GM19043 (cell line): Measurements from ENCODE around the gene CSTF3.
"Not testable (repeated sequence)": the region's sequence is repeated elsewhere in the genome, so short reads cannot be mapped to it uniquely, and the experiment has no call there.

Source experiments
- ATAC-seq: cut with Tn5 transposase; IDR thresholded peaks from one replicate; pipeline ENCODE4 v1.9.1; 2021; ENCODE audit warnings: low read depth; ENCODE audit not compliant: unreplicated experiment

Gene CSTF3

DNA sequence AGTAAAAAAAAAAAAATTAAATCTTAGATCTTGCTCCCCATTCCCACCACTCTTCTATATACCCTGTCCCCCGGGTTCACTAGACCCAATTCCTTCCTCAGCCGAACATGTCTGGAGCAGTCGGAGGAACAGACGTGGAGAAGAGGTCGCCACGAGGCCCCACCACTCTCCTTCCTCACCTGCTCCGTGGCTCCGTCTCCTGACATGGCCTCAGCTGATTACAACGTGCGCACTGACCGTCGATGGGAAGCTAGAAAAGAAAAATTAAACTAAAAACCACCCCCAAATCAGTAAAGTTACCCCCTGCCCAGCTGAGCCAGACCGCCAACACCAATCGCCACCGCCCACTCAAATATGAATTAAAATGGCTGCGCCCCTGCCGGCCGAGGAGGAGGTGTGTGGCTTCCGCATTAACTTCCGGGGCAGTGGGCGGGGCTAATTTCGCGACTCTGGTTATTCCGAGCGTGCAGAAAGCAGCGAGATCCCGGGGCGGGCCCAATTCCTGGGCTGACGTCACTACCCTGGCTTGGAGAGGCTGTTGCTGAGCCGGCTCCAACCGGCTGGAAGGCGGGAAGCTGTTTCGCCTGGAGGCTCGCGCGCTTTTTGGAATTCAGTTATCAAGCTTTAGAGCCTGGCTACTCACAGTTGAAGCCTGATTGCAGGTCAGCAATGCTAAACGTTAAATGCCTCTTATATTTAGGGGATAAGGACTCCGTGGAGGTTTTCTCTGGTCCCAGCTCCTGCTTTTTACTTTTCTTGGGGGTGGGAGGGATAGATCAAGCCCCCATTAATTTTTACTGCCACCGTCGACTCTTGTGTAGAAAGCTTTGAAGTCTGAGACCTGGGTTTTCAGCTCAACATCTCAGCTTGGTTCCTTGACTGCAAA, at the start of gene CSTF3:
TSS of gene CSTF3 (minus strand) at position 361 of the 886 bp plus-strand sequence. CDS start at position 206, 155 bp downstream.
- peak; percentile 85 for ATAC-seq

DNA sequence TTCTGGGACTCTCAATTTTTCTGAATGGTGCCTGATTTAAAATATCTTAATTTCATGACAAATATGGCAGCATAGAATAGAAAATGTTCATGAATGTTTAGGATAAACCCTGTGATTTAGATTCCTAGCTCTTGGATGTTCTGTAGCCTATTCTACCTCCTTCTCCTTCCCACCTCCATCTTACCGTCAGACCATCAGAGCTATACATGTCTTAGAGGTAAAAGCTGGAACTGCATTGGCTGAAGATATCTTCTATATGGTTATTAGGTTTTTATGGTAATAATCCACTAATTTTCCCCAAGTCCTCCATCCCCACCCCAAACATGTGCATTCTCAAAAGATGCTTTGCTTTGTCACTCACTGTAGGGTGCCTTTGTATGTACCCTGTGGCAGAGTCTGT, 46.9 kb upstream of the CSTF3 start:
- ATAC-seq = no peak

DNA sequence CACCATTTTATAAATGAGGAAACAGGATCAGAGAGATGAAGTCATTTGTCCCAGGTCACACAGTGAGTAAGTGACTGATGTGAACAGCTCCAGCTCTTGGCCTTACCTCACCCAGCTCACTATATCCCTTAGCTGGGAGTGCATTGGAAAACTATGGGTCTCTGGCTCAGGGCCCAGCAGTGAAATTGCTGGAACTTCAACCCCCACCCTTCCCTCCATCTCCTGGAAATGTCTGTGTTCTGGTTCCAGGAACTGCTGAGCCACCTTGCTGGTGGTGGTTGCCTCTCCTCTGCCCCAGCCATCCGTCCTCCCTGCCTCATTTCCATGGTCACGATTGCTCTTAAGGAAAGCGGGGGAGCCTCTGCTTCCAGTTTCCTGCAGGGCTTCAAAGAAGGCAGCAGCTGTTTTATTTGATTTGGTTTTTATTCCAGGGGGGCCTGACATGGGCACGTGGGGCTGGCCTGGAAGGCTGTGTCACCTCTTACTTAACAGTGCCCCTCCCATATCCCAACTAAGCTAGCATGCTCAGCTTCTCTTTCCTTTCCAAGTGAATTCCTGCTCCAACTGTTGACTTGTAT, 46.2 kb upstream of the CSTF3 start:
- no peak for ATAC-seq

DNA sequence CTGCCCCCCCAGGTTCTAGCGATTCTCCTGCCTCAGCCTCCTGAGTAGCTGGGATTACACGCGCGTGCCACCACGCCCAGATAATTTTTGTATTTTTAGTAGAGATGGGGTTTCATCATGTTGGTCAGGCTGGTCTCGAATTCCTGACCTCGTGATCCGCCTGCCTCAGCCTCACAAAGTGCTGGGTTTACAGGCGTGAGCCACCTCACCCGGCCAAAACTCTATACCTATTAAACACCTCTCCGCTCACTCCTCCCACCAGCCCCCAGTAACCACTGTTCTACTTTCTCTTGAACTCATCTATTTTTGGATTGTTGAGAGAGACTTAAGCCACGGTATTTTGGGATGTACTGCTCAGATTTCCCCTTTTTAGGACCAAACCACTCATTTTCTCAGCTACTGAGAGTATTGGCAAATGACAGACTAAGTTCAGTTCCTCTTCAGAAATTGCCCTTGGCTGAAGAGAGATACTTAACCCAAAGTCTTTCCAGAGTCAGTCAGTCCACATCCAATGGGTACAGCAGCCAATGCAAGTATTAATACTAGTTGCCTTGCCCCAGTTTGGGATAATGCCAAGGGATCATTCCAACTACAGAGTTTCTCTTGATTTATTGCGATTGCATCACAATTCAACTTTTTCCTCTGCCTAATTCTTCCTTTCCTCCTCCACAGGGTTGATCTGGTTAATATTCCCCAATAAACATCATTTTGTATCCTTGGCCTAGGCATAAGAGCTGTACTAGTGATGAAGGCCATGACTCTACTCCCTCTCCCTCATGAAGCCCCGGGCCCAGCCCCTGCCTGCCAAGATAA, 36.8 kb upstream of the CSTF3 start:
- ATAC-seq = no peak

DNA sequence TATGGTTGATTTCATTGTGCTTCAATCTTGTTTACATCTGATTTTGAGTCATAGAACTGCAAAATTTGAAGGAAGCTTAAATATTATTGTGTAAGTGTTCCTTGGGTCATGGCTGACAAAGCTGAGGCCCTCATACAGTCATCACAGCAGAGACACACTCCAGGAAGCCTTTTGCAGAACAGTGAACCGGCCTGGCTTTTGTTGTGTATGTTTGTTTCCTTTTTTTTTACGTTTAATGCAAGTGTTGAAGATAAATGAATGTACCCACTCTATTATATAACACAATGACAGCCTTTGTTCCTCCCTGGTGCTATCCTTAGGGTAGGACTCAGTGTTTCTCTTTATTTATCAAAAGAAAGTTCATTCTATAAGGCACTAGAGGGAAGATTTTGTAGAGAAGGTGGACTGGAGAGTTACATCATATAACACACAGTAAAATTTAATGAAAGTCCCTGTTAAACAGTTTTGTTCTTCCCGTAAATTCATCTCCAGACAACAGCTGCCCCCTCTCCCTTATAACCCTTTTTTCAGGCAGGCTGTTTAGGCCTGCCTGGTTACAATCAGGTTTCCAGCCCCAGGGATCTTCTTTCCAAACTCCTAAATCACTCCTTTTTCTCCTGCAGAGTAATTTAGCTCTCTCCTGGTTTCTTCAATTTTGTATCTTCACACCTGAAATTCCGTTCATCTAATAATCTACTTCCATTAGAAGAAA, 34.3 kb upstream of the CSTF3 start:
- ATAC-seq = no peak

DNA sequence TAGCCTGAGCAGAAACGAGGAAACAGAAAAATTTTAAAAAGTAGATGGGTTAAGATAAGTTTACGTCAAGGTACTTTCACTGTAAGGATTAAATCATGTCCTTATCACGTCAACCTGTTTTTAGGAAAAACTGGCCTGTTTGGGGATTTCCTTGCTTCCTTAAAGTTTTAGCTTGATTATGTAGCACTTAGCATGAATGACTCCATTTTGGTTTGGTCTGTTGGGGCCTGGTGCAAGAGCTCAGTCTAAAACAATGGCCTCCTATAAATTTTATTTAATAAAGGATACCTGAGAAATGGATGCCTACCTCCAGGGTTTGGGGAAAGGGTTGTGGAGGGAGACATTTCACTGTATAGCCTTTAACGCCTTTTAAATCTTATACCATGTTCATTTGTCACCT, 33.2 kb upstream of the CSTF3 start:
- ATAC-seq = no peak

DNA sequence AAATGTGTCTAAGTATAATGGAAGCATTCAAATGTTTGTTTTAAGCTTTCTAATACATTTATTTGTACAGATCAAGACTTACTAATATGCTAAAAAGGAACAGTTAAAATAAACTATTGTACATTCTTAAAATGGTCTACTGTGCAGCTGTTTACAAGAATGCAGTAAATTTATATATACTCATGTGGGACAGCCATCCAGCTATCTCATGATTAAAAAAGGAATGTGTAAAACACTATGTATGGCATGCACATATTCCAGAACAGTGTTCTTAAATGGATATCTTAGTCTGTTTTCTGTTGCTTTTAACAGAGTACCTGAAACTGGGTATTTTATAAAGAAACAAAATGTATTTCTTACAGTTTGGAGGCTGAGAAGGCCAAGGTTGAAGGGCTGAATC, 30.2 kb upstream of the CSTF3 start:
- ATAC-seq = no peak

DNA sequence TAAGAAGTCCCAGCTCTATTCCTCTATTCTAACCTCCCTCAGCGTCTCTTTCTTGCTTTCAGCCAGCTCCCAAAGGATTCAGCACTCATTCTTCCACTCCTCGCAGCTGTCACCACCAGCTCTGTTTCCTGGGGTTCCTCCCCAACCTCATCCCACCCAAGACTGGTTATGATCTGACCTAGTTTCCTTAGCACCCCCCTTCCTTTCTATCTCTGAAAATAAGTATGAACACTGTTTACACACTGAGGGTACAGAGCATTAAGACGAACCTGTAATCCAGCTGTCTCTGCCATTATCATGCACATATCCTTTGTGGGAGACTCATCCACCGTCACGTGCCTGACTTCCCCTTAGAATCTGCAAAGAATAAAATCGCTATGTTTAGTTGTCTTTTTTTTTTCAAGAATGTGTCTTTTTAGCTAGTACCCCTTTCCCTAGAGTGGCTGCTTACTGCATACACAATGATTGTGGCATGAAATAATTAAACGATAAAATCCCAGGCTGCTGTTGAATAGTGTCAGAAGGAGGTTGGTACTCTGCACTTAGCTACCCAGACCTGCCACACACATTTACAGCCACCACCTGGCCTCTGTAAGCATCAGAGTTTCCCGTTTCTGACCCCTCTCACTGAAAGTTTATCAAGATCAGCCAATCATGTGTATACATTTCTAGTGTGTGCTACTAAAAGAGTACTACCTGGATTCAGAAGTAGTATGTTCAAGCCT, 26.9 kb upstream of the CSTF3 start:
- ATAC-seq = no peak

DNA sequence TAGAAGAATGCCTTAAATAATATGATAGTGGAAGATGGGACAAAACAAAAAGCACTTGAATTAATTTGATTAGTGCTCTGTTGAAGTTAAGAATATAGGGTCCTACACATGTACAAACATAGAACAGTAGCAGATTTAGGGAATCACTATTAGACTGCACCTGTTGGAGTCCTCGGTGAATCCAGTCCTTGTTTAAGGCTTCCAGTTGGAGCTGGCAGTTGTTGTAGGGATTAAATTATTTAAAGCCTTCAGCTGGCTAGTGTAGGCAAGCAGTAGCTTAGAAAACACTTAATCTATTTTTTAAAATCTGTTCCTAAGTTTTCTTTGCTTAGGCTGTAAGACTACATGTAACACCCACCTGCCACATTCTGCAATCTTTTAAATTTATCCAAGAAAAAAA, 24.5 kb upstream of the CSTF3 start:
- no peak for ATAC-seq

DNA sequence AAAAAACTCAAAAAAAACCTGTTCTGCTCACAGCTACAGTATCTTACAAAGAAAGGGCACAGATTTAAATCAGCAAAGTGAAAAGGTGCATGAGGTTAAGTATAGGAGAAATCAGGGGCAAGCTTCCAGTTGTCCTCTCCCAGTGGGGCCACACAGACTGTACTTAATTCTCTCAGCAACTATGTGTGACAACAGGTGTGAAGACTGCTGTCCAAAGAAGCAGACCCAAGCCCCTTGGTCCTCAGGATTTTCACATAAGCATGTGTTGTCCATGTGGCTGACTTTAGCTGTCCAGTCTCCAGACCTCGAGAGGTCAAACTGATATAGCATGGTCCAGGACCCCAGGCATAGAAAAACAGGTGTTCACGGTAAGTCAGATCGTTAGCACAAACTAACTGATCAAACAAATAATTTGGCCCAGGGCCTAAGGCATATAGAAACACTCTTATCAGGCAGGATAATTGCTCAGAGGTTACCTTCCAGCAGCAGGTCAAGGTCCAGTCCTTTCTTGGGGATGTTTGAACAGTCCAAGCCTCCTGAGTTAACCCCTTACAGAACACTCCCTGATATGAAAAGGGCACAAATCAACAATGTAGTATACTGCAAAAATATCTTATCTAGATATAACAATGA, 21.1 kb upstream of the CSTF3 start:
- ATAC-seq = no peak

DNA sequence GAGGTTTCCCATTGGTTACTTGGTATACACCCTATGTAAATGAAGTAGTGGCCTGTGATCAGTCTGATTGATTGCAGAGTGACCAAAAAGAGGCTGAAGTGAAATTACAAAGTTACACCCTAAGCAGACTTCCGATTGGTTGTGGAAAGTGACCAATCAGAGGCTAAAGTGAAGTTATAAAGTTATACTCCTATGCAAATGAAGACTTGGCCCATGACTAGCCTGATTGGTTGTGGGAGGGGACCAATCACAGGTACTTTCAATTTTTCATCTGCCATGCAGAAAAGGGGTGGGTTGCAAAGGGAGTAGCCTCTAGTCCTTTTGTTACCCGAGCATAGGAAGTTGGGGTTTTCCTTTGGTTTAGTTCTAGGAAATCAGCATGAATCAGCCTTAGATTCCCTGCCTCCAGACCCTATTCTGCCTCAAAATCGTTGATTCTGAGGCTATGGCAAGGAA, 18.1 kb upstream of the CSTF3 start:
- ATAC-seq = no peak

DNA sequence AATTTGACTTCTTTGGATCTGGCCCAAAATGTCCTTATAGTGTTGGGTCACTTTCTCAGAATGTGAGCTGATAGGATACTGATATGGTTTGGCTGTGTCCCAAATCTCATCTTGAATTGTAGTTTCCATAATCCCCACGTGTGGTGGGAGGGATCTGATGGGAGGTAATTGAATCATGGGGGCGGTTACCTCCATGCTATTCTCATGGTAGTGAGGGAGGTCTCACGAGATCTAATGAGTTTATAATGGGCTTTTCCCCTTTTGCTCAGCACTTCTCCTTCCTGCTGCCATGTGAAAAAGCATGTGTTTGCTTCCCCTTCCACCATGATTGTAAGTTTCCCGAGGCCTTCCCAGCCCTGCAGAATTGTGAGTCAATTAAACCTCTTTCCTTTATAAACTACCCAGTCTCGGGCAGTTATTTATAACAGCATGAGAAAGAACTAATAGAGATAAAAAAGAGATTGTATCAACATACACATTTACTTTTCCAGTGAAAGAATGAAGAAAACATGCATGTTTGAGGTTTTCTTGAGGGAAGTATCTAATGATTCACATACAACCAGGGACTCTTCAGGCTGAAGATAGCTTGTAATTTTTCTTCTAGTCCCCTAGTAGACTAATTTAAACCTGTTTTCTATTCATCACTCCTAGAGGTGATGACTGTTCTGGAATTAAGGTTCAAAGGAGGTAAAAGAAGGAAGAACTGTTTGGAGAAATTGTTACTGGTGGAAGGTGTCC, 17.3 kb upstream of the CSTF3 start:
- no peak for ATAC-seq

DNA sequence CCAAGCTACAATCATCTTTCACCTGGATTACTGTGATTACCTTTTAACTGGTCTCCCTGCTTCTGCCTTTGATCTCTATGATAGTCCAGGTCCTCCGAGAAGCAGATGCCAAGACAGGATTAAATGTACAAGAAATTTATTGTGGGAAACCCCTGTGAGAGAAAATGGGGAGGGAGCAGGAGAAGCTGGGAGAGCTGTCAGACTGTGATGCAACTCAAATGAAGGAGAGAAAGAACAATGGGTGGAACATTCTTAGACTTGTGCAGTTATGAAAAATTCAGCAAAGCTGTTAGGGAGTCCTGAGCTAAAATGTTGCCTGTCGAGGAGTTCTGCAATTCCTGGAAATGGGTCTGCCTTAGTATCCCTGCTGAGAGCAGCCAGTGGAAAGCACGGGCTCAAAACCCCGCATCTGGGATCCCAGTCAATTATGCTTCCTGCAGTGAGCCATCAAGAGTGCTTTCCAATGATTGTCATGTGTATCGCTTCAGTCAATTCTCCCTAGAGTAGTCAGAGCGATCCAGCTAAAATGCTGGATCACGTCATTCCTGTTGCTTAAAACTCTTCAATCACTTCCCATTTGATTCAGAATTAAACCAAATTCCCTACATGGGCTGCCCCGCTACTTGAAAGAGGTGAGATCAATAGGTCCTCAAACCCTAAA, 16.5 kb upstream of the CSTF3 start:
- ATAC-seq = no peak

DNA sequence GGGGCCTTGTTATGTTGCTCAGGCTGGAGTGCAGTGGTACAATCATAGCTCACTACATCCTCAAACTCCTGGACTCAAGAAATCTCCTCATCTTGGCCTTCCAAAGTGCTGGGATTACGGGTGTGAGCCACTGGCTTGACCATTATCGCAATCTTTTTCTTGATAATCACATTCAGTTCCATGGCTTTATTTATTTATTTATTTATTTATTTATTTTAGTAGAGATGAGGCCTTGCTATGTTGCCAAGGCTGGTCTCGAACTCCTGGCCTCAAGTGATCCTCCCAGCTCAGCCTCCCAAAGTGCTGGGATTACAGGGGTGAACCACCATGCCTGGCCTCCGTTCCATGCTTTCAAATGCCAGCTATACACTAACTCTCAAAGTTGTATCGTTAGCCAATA, 15.5 kb upstream of the CSTF3 start:
- ATAC-seq = not testable (repeated sequence)

DNA sequence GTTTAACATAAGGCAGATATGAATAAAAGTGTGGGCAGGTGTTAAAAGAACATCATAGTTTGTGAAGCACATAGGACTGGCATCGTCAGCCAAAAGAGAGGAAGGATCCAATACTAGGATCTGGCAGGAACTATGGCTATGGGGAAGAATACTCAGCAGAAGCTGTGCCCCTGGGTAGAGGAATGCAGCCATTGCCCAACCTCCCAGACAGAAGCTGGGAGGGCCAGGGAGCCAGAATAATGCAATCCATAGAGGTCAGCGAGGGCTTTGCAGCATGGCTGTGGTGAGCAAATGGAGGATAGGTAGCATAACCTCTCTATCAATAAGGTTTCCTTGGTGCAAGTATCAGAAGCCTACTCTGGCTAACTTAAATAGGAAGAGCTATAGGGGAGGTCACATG, 11.7 kb upstream of the CSTF3 start:
- no peak for ATAC-seq

DNA sequence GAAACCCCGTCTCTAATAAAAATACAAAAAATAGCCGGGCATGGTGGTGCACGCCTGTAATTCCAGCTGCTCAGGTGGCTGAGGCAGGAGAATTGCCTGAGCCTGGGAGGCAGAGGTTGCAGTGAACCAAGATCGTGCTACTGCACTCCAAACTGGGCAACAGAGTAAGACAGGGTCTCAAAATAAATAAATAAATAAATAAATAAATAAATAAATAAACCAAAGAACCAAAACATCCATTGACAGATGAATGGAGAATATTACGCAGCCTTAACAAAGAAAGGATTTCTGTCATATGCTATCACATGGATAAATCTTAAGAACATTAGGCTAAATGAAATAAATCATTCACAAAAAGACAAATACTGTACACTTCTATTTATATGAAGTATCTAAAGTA, 11.1 kb upstream of the CSTF3 start:
- ATAC-seq = no peak

DNA sequence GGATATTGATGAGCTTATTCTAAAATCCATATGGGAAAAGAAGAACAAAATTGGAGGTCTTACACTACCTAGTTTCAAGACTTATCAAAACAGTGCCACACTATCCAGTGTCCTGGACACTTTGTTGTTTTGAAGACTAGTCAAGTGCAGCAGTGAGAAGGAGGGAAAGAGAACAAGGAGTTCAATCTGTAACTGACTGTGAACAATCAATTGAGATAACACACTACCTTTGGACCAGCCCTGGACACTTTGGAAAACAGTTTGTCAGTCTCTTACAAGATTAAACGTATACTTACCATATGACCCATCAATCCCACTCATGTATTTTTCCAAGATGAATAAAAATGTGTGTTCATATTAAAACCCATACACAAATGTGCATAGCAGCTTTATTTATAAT, 10.0 kb upstream of the CSTF3 start:
- ATAC-seq = no peak

DNA sequence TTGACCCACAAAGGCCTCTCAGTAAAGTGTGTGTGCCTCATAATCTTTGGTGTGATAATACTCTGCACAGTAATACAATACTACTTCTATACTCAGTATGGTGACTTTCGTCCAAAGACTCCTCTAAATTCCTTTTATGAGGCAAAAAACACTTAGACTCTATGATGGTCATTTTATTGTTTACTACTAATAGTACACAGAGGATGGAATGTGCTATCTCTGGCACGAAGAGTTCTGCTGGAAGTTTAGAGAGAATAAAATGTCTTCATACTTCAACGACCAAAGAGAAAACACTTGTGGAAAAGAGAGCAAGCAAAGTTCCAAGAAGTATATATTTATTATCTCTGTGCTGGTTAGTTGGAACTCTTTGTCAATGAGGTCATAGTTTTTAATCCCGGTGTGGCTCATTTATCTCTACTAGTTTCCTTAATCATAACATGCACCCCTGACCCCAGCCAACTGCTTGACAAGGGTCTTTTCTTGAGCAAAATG, 7.5 kb upstream of the CSTF3 start:
- no peak for ATAC-seq
